ENCODE results near the gene TMEM91. TPM values are rescaled to one million over a fixed set of nuclear protein-coding genes. Genes with fewer than 3 reads are reported as not detected.

Gene TMEM91
- total and polyA plus RNA-seq, 2 of the 8 experiments (the other 6 are each of a cell fraction or from before 2014, with no cell fraction given) = 5.3 to 7.4 TPM

DNA sequence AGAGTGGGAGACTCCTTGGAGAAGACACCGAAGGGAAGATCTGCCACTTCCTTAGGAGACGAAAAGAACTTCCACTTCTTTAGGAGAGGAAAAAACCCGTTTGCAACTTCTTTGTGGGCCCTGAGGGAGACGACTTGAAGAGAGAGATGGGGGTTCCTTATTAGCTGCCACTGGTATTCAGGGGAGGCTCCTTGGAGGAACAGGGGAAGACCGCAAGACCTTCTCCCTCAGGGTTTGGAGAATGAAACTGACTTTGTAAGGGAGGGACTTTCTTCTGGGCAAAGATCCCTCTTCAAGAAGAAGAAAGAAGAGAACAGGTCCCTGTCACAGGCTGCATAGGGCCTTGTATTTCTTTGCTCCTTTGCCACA is 21.7 kb downstream of the TMEM91 start:
- no peaks in the 10 kb centered on the region for H3K27me3 ChIP-seq (replicated peaks in 1 of 4; ENCODE audit: control insufficient read depth in 3 of 4, extremely low read depth in 1 of 4, insufficient read depth in 3 of 4, low read length in 3 of 4)
- FAIRE-seq (no peak), DNase-seq (ENCODE audit: low read depth in 1 of 2, low spot score in 2 of 2) (no peak)
- no peak overlapping the region for H4K5ac ChIP-seq (ENCODE audit: insufficient read length, low read depth, low read length)
- H3K4me3 ChIP-seq (ENCODE audit: extremely low read depth in 1 of 4, insufficient read depth in 2 of 4, low read depth in 3 of 4, low read length in 4 of 4) = peak overlapping the region; percentile 85 to 99 (median 98)
- no peaks in the 10 kb centered on the region for H3K36me3 ChIP-seq (ENCODE audit: control insufficient read depth in 2 of 4, insufficient read depth in 4 of 4, low read length in 3 of 4)
- H4K20me1 ChIP-seq (replicated peaks in 1 of 2; ENCODE audit: control insufficient read depth in 1 of 2, insufficient read depth in 2 of 2, low read length in 2 of 2) = peaks cover 0 to under 1% of the 10 kb centered on the region in 2 experiments
- H2AFZ ChIP-seq (ENCODE audit: low read length) = peak overlapping the region; percentile 63
- H3K79me1 ChIP-seq (ENCODE audit: low read depth, low read length) = peaks cover 10% of the 10 kb centered on the region; the same call in 1 of the 2 replicates
- H3K18ac ChIP-seq (ENCODE audit: extremely low read depth, low read length) = no peak overlapping the region
- peak overlapping the region; percentile 80 to 96 (median 86) for H3K9ac ChIP-seq (replicated peaks in 1 of 4; ENCODE audit: extremely low read depth in 1 of 4, low read depth in 3 of 4, low read length in 3 of 4)
- no peak overlapping the region for H2BK20ac ChIP-seq (ENCODE audit: low read length)
- H3K4ac ChIP-seq (replicated peaks; ENCODE audit: insufficient read length, low read depth, low read length) = no peak overlapping the region
- H3K4me1 ChIP-seq (replicated peaks in 1 of 4; ENCODE audit: control insufficient read depth in 3 of 4, insufficient read depth in 4 of 4, low read length in 3 of 4) = peaks cover 0 to 5% (median 0%) of the 10 kb centered on the region in 4 experiments; a peak in 5 of 7 replicates
- no peak overlapping the region for H2BK12ac ChIP-seq (ENCODE audit: low read depth, low read length)
- no peak overlapping the region for H3K14ac ChIP-seq (ENCODE audit: insufficient read length)
- peak overlapping the region; percentile 77 to 90 for H3K4me2 ChIP-seq (ENCODE audit: insufficient read depth in 1 of 2, low read depth in 2 of 2, low read length in 2 of 2)
- H4K8ac ChIP-seq (ENCODE audit: extremely low read depth, insufficient read depth, low read length) = no peak overlapping the region
- no peak overlapping the region for H3K23ac ChIP-seq (ENCODE audit: insufficient read length)
- no peak overlapping the region for H2BK120ac ChIP-seq (replicated peaks; ENCODE audit: low read depth, low read length)
- no peak overlapping the region for H4K91ac ChIP-seq (replicated peaks; ENCODE audit: insufficient read length, low read length)
- 3% methylated on average over 5 of the region's 5 CpGs; no CpG with 5 or more reads in 1 of the 2 experiments for WGBS, 2 experiments (ENCODE audit: extremely low coverage in 1 of 2, insufficient coverage in 1 of 2, insufficient read length in 1 of 2, insufficient replicate concordance in 2 of 2, low coverage in 1 of 2, low lambda C conversion rate in 2 of 2, missing lambda C conversion rate in 1 of 2)
- H3K56ac ChIP-seq (replicated peaks; ENCODE audit: insufficient read length, low read depth, low read length) = no peak overlapping the region
- CTCF ChIA-PET (ENCODE audit: partially characterized antibody) = interaction anchor here (1.2 kb wide), 1 partner anchor 45 kb away, joined by 3 read pairs; no protein-coding TSS in a partner anchor
- no peak overlapping the region for H2BK15ac ChIP-seq (ENCODE audit: low read length)
- H3K27ac ChIP-seq (ENCODE audit: low read depth, low read length) = peak overlapping the region; percentile 96
- POLR2A ChIA-PET (ENCODE audit: partially characterized antibody) = interaction anchor here (0.5 to 2.0 kb wide), 5 partner anchors 10 to 42 kb away, joined by 3 to 10 read pairs (median 7); partner anchors contain the start of genes B3GNT8 and DMAC2
- no peaks in the 10 kb centered on the region for H3K9me3 ChIP-seq (ENCODE audit: insufficient read depth in 2 of 2, low read depth in 1 of 2, low read length in 1 of 2)
- H3K23me2 ChIP-seq (ENCODE audit: low read depth, low read length) = peaks cover 4% of the 10 kb centered on the region
- H3K79me2 ChIP-seq (ENCODE audit: control insufficient read depth in 1 of 2, insufficient read depth in 2 of 2, low read length in 2 of 2) = peaks cover 0 to 33% of the 10 kb centered on the region in 2 experiments; a peak in 2 of 4 replicates
- no peak overlapping the region for H2AK5ac ChIP-seq (ENCODE audit: low read depth, low read length)
- peak overlapping the region; percentile 95; the same call in 1 of the 2 replicates for H2BK5ac ChIP-seq (ENCODE audit: low read depth, low read length)
- TF ChIP-seq, protein P1, sequence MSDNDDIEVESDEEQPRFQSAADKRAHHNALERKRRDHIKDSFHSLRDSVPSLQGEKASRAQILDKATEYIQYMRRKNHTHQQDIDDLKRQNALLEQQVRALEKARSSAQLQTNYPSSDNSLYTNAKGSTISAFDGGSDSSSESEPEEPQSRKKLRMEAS (IDR thresholded peaks at IDR 0.05) = no peak
- TF ChIP-seq HDAC2 (IDR thresholded peaks at IDR 0.05; ENCODE audit: borderline replicate concordance in 1 of 2, low read depth in 2 of 2, low read length in 2 of 2) (no peak), BCL11A (IDR thresholded peaks at IDR 0.05; ENCODE audit: low read depth in 2 of 2, low read length in 2 of 2) (no peak), TEAD4 (IDR thresholded peaks at IDR 0.05; ENCODE audit: low read depth, low read length) (no peak), BRCA1 (IDR thresholded peaks at IDR 0.05; ENCODE audit: low read depth, low read length) (no peak), PHF8 (conservative IDR thresholded peaks at IDR 0.05; ENCODE audit: low read depth, low read length) (no peak), POU5F1 (IDR thresholded peaks at IDR 0.05; ENCODE audit: low read depth, low read length) (no peak), JUND (IDR thresholded peaks at IDR 0.05; ENCODE audit: low read length) (no peak), JUN (IDR thresholded peaks at IDR 0.05; ENCODE audit: low read depth, low read length) (no peak), TAF7 (optimal IDR thresholded peaks at IDR 0.05; ENCODE audit: borderline replicate concordance, low read depth, low read length) (no peak)
- TF ChIP-seq, protein P2, sequence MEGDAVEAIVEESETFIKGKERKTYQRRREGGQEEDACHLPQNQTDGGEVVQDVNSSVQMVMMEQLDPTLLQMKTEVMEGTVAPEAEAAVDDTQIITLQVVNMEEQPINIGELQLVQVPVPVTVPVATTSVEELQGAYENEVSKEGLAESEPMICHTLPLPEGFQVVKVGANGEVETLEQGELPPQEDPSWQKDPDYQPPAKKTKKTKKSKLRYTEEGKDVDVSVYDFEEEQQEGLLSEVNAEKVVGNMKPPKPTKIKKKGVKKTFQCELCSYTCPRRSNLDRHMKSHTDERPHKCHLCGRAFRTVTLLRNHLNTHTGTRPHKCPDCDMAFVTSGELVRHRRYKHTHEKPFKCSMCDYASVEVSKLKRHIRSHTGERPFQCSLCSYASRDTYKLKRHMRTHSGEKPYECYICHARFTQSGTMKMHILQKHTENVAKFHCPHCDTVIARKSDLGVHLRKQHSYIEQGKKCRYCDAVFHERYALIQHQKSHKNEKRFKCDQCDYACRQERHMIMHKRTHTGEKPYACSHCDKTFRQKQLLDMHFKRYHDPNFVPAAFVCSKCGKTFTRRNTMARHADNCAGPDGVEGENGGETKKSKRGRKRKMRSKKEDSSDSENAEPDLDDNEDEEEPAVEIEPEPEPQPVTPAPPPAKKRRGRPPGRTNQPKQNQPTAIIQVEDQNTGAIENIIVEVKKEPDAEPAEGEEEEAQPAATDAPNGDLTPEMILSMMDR (IDR thresholded peaks at IDR 0.05; ENCODE audit: control extremely low read depth in 1 of 3, insufficient read depth in 1 of 3, low read depth in 1 of 3, low read length in 3 of 3) = no peak

All from H1 (cell line).